ENCODE measurements around the gene AIPL1. TPM values are rescaled to one million over a fixed set of nuclear protein-coding genes. Genes with fewer than 3 reads are reported as not detected.

Gene AIPL1
- total and polyA plus RNA-seq, 2 donors (not counting 1 experiment from before 2014, with no cell fraction given), result not detected

DNA sequence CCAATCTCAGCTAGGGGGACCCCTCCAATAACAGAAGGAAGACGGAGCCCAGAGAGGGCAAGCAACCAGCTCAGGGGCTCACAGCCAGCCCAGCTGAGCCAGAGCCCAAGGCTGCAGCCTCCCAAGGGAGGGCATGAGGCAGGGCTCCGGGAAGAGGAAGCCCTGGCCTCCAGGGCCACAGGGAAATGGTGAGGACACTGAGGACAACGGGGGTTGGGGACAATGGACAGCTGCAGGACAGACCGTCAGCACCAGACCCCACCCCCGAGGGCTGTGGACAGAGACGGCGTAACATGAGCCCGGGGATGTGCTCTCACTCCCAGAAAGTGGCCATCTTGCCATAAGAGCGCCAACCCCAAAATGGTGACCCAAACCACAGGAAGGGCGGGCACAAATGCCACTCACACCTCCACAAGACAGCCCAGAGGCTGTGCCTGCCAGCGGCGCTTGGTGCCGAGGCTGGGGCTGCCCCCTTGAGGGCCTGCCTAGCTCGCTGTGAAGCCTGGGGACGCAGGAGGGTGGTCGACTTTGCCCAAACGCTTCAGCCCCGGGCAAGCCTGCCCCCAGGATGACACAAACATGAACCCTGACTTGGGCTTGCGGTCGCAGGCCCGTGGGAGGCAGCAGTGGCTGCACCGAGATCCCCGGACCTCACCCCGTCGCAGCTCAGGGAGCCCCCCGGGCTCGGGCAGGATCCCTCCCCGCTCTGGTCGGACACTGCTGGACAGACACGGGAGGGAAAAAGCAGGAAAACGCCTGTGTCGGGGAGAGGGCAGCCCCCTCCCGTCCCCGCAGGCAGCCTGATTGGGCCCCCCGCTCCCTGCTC lies 19.8 kb upstream of the AIPL1 start:
- TF ChIP-seq EZH2 (IDR thresholded peaks at IDR 0.05; ENCODE audit: borderline replicate concordance, insufficient read depth, low read depth, low read length, poor library complexity, severe bottlenecking), result no peak
- TF ChIP-seq, protein P1, sequence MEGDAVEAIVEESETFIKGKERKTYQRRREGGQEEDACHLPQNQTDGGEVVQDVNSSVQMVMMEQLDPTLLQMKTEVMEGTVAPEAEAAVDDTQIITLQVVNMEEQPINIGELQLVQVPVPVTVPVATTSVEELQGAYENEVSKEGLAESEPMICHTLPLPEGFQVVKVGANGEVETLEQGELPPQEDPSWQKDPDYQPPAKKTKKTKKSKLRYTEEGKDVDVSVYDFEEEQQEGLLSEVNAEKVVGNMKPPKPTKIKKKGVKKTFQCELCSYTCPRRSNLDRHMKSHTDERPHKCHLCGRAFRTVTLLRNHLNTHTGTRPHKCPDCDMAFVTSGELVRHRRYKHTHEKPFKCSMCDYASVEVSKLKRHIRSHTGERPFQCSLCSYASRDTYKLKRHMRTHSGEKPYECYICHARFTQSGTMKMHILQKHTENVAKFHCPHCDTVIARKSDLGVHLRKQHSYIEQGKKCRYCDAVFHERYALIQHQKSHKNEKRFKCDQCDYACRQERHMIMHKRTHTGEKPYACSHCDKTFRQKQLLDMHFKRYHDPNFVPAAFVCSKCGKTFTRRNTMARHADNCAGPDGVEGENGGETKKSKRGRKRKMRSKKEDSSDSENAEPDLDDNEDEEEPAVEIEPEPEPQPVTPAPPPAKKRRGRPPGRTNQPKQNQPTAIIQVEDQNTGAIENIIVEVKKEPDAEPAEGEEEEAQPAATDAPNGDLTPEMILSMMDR (IDR thresholded peaks at IDR 0.05), result no peak
- Histone ChIP-seq H2AFZ (ENCODE audit: insufficient read depth, low read depth, low read length, poor library complexity, severe bottlenecking) (peak overlapping the region; percentile 76), H3K9me3 (ENCODE audit: control extremely low read depth in 1 of 3, control insufficient read depth in 2 of 3, insufficient read depth in 1 of 3, low read length in 2 of 3) (peaks cover 0 to 8% (median 0%) of the 10 kb centered on the region in 3 donors), H3K9ac (ENCODE audit: low read length) (peak overlapping the region; percentile 52), H3K4me2 (replicated peaks; ENCODE audit: low read depth, low read length, poor library complexity, severe bottlenecking) (peak overlapping the region; percentile 65), H3K36me3 (replicated peaks in 1 of 2; ENCODE audit: control extremely low read depth in 1 of 2, control insufficient read depth in 1 of 2, extremely low read depth in 1 of 2, insufficient read depth in 2 of 2, low read length in 1 of 2) (no peaks in the 10 kb centered on the region), H3K27ac (ENCODE audit: low read length in 2 of 2) (peak overlapping the region; percentile 65 to 71), H3K79me2 (ENCODE audit: control insufficient read depth, insufficient read depth, low read length) (no peaks in the 10 kb centered on the region), H3K4me1 (ENCODE audit: control insufficient read depth in 2 of 2, insufficient read depth in 2 of 2, low read length in 2 of 2) (peaks cover 6 to 10% of the 10 kb centered on the region in 2 donors), H3K27me3 (replicated peaks in 1 of 4; ENCODE audit: control extremely low read depth in 1 of 4, control insufficient read depth in 3 of 4, insufficient read depth in 4 of 4, low read length in 3 of 4) (no peaks in the 10 kb centered on the region), H3K4me3 (ENCODE audit: control extremely low read depth in 1 of 5, extremely low read depth in 1 of 5, insufficient read depth in 1 of 5, low read depth in 2 of 5, low read length in 4 of 5) (peak overlapping the region in 4 of 5 experiments; percentile 2 to 38 (median 28)), H4K20me1 (ENCODE audit: control insufficient read depth, insufficient read depth, low read length, poor library complexity, severe bottlenecking) (no peaks in the 10 kb centered on the region)
- no peaks in the 10 kb centered on the region for H3K9me3 Mint-ChIP-seq (ENCODE audit: insufficient read depth)
- H3K27ac Mint-ChIP-seq, result peak overlapping the region; percentile 73
- CTCF ChIA-PET, result interaction anchor here (1.5 to 3.5 kb wide), 2 partner anchors 18 kb away, joined by 5 to 13 read pairs; no protein-coding TSS in a partner anchor
- H3K4me1 Mint-ChIP-seq, result peaks cover 37% of the 10 kb centered on the region
- WGBS (ENCODE audit: insufficient coverage), result 58% methylated on average over 35 of the region's 35 CpGs
- no peaks in the 10 kb centered on the region for H3K27me3 Mint-ChIP-seq
- peak overlapping the region; percentile 54 for H3K4me3 Mint-ChIP-seq
- ATAC-seq (ENCODE audit: low read depth) (no peak), DNase-seq (peak; percentile 40)
- intact Hi-C loops (cut with micrococcal nuclease), result no loop called here
- POLR2A ChIA-PET, result interaction anchor here (0.8 kb wide), 1 partner anchor 10 kb away, joined by 4 read pairs; the partner anchor contains the start of gene PIMREG
